H1 (cell line): ENCODE measurements around the gene RALGAPB. TPM values are rescaled to one million over a fixed set of nuclear protein-coding genes. Genes with fewer than 3 reads are reported as not detected.

Experiments
- polyA plus RNA-seq, 7 experiments: library from polyadenylated mRNA; depleted of rRNA in 3 of 7; stranded (reverse) in 5 of 7; unstranded in 2 of 7; fragments of >200 nt in 5 of 7; fragments of 200-250 nt in 2 of 7; gene quantifications; 1 replicate in 5 of 7; 2 replicates in 1 of 7; 4 replicates in 1 of 7; pipeline versions ENCODE4 v1.2.1 to v1.2.3, GENCODE V29; 2011 to 2013; ENCODE audit warnings: missing spikeins in 2 of 7, mixed read lengths in 2 of 7
- total RNA-seq: library from RNA; stranded (reverse); fragmentation: NEBNext Ultra II Directional; extraction: Animal tissue kit (Norgen Biotek cat#: 25700); gene quantifications from 2 replicates; pipeline ENCODE4 v1.2.1, GENCODE V29; 2021
- TF ChIP-seq, protein P1 (sequence below): fragments of 300-600 bp; sonication (generic); IDR thresholded peaks from 2 replicates; pipeline ENCODE4 v1.7.1; 2012; ENCODE audit warnings: low read length, moderate library complexity, mild to moderate bottlenecking, inconsistent platforms; ENCODE audit not compliant: insufficient replicate concordance

Gene RALGAPB
- total and polyA plus RNA-seq, 2 of the 8 experiments (the other 6 are each of a cell fraction or from before 2014, with no cell fraction given), result 10.6 to 35.1 TPM

DNA sequence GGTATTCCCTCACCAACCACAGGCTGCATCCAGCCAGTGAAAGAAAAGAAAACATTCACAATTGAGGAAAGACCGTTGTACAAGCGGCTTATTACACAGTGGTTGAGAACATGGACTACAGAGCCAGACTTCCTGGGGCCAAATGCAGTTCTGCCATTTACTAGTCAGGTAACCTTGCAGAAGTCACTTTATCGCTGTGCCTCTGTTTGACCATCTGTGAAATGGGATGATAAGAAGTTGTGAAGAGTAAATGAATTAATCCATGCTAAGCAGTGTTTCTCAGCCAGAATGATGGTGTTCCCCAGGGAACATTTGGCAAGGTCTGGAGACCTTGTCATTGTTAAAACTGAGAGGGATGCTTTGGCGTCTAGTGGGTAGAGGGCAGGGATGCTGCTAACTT is 143.8 kb downstream of the RALGAPB start (continued):
- TF ChIP-seq, protein P1, sequence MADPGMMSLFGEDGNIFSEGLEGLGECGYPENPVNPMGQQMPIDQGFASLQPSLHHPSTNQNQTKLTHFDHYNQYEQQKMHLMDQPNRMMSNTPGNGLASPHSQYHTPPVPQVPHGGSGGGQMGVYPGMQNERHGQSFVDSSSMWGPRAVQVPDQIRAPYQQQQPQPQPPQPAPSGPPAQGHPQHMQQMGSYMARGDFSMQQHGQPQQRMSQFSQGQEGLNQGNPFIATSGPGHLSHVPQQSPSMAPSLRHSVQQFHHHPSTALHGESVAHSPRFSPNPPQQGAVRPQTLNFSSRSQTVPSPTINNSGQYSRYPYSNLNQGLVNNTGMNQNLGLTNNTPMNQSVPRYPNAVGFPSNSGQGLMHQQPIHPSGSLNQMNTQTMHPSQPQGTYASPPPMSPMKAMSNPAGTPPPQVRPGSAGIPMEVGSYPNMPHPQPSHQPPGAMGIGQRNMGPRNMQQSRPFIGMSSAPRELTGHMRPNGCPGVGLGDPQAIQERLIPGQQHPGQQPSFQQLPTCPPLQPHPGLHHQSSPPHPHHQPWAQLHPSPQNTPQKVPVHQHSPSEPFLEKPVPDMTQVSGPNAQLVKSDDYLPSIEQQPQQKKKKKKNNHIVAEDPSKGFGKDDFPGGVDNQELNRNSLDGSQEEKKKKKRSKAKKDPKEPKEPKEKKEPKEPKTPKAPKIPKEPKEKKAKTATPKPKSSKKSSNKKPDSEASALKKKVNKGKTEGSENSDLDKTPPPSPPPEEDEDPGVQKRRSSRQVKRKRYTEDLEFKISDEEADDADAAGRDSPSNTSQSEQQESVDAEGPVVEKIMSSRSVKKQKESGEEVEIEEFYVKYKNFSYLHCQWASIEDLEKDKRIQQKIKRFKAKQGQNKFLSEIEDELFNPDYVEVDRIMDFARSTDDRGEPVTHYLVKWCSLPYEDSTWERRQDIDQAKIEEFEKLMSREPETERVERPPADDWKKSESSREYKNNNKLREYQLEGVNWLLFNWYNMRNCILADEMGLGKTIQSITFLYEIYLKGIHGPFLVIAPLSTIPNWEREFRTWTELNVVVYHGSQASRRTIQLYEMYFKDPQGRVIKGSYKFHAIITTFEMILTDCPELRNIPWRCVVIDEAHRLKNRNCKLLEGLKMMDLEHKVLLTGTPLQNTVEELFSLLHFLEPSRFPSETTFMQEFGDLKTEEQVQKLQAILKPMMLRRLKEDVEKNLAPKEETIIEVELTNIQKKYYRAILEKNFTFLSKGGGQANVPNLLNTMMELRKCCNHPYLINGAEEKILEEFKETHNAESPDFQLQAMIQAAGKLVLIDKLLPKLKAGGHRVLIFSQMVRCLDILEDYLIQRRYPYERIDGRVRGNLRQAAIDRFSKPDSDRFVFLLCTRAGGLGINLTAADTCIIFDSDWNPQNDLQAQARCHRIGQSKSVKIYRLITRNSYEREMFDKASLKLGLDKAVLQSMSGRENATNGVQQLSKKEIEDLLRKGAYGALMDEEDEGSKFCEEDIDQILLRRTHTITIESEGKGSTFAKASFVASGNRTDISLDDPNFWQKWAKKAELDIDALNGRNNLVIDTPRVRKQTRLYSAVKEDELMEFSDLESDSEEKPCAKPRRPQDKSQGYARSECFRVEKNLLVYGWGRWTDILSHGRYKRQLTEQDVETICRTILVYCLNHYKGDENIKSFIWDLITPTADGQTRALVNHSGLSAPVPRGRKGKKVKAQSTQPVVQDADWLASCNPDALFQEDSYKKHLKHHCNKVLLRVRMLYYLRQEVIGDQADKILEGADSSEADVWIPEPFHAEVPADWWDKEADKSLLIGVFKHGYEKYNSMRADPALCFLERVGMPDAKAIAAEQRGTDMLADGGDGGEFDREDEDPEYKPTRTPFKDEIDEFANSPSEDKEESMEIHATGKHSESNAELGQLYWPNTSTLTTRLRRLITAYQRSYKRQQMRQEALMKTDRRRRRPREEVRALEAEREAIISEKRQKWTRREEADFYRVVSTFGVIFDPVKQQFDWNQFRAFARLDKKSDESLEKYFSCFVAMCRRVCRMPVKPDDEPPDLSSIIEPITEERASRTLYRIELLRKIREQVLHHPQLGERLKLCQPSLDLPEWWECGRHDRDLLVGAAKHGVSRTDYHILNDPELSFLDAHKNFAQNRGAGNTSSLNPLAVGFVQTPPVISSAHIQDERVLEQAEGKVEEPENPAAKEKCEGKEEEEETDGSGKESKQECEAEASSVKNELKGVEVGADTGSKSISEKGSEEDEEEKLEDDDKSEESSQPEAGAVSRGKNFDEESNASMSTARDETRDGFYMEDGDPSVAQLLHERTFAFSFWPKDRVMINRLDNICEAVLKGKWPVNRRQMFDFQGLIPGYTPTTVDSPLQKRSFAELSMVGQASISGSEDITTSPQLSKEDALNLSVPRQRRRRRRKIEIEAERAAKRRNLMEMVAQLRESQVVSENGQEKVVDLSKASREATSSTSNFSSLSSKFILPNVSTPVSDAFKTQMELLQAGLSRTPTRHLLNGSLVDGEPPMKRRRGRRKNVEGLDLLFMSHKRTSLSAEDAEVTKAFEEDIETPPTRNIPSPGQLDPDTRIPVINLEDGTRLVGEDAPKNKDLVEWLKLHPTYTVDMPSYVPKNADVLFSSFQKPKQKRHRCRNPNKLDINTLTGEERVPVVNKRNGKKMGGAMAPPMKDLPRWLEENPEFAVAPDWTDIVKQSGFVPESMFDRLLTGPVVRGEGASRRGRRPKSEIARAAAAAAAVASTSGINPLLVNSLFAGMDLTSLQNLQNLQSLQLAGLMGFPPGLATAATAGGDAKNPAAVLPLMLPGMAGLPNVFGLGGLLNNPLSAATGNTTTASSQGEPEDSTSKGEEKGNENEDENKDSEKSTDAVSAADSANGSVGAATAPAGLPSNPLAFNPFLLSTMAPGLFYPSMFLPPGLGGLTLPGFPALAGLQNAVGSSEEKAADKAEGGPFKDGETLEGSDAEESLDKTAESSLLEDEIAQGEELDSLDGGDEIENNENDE, result no peak
